ENCODE results near the gene COA4. TPM values are rescaled to one million over a fixed set of nuclear protein-coding genes. Genes with fewer than 3 reads are reported as not detected.

The COA4 gene
- total and polyA plus RNA-seq, 7 experiments from 2014 or later: 29.1 to 75.0 (median 58.2) TPM

GRCh38 chr11:73838443-73839122, 38.1 kb downstream of the COA4 start:
- H3K4me3 ChIP-seq (ENCODE audit: low read length): no peak overlapping the region
- no peak overlapping the region for H3K27ac ChIP-seq (ENCODE audit: low read depth, low read length)
- Mint-ChIP-seq H3K9me3 (no peaks in the 10 kb centered on the region), H3K27ac (peak overlapping the region in 1 of 9 donors; percentile 39), H3K4me3 (no peak overlapping the region), H3K36me3 (peaks cover 0 to 37% (median 15%) of the 10 kb centered on the region in 5 donors), H3K27me3 (no peaks in the 10 kb centered on the region), H3K4me1 (peaks cover 0 to 4% (median 0%) of the 10 kb centered on the region in 7 donors)
- no peaks in the 10 kb centered on the region for H3K9me3 ChIP-seq (ENCODE audit: control insufficient read depth in 2 of 3, low read length in 3 of 3)
- CTCF ChIA-PET: no interaction called here
- no peak for DNase-seq
- H3K4me1 ChIP-seq (ENCODE audit: control insufficient read depth in 2 of 2, insufficient read depth in 2 of 2, low read length in 2 of 2): no peaks in the 10 kb centered on the region
- POLR2A ChIA-PET: no interaction called here
- intact Hi-C loops (cut with micrococcal nuclease): no loop called here
- no peaks in the 10 kb centered on the region for H3K27me3 ChIP-seq (ENCODE audit: control insufficient read depth in 2 of 2, insufficient read depth in 2 of 2, low read length in 2 of 2)
- no peak for ATAC-seq
- H3K36me3 ChIP-seq (ENCODE audit: control insufficient read depth in 2 of 3, insufficient read depth in 3 of 3, low read length in 3 of 3): peaks cover 0 to 14% (median 0%) of the 10 kb centered on the region in 3 experiments

GRCh38 chr11:73833067-73833466, 43.6 kb downstream of the COA4 start:
- CTCF ChIA-PET: no interaction called here

GRCh38 chr11:73830261-73830660, 46.4 kb downstream of the COA4 start:
- CTCF ChIA-PET: no interaction called here
- DNase-seq (no peak), ATAC-seq (no peak)
- H3K36me3 Mint-ChIP-seq: peaks cover 11 to 58% (median 26%) of the 10 kb centered on the region in 5 donors
- Histone ChIP-seq H3K4me3 (ENCODE audit: low read length) (no peak overlapping the region), H3K9me3 (ENCODE audit: control insufficient read depth in 2 of 3, low read length in 3 of 3) (no peaks in the 10 kb centered on the region), H3K36me3 (ENCODE audit: control insufficient read depth in 2 of 3, insufficient read depth in 3 of 3, low read length in 3 of 3) (peaks cover 0 to 50% (median 0%) of the 10 kb centered on the region in 3 experiments), H3K27ac (ENCODE audit: low read depth, low read length) (no peak overlapping the region), H3K4me1 (ENCODE audit: control insufficient read depth in 2 of 2, insufficient read depth in 2 of 2, low read length in 2 of 2) (no peaks in the 10 kb centered on the region), H3K27me3 (ENCODE audit: control insufficient read depth in 2 of 2, insufficient read depth in 2 of 2, low read length in 2 of 2) (no peaks in the 10 kb centered on the region)
- H3K27me3 Mint-ChIP-seq: no peaks in the 10 kb centered on the region
- intact Hi-C loops (cut with micrococcal nuclease): no loop called here
- no peak overlapping the region for H3K4me3 Mint-ChIP-seq
- POLR2A ChIA-PET: no interaction called here
- H3K9me3 Mint-ChIP-seq: no peaks in the 10 kb centered on the region
- peaks cover 0 to 2% (median 0%) of the 10 kb centered on the region in 7 donors for H3K4me1 Mint-ChIP-seq
- H3K27ac Mint-ChIP-seq: no peak overlapping the region

More at GRCh38 chr11:73833067-73833466, 43.6 kb downstream of the COA4 start:
- peaks cover 0 to 28% (median 0%) of the 10 kb centered on the region in 3 experiments for H3K36me3 ChIP-seq (ENCODE audit: control insufficient read depth in 2 of 3, insufficient read depth in 3 of 3, low read length in 3 of 3)
- POLR2A ChIA-PET: interaction anchor here (0.5 kb wide), 1 partner anchor 717 kb away, joined by 3 read pairs; no protein-coding TSS in a partner anchor
- Mint-ChIP-seq H3K36me3 (peaks cover 11 to 50% (median 18%) of the 10 kb centered on the region in 5 donors), H3K9me3 (no peaks in the 10 kb centered on the region), H3K27me3 (no peaks in the 10 kb centered on the region), H3K27ac (no peak overlapping the region), H3K4me3 (no peak overlapping the region), H3K4me1 (peaks cover 0 to 2% (median 0%) of the 10 kb centered on the region in 7 donors)
- DNase-seq: no peak
- intact Hi-C loops (cut with micrococcal nuclease): no loop called here
- no peaks in the 10 kb centered on the region for H3K27me3 ChIP-seq (ENCODE audit: control insufficient read depth in 2 of 2, insufficient read depth in 2 of 2, low read length in 2 of 2)
- no peaks in the 10 kb centered on the region for H3K9me3 ChIP-seq (ENCODE audit: control insufficient read depth in 2 of 3, low read length in 3 of 3)
- H3K27ac ChIP-seq (ENCODE audit: low read depth, low read length): no peak overlapping the region
- ATAC-seq: no peak
- no peaks in the 10 kb centered on the region for H3K4me1 ChIP-seq (ENCODE audit: control insufficient read depth in 2 of 2, insufficient read depth in 2 of 2, low read length in 2 of 2)
- no peak overlapping the region for H3K4me3 ChIP-seq (ENCODE audit: low read length)

Other genes with a start within 250 kb of the COA4 start
- 10 to 100 TPM in 4 of 5 experiments, 1 to 10 TPM in 1; 3.2 to 92.9 (median 67.7) TPM for gene PLEKHB1, start 230.3 kb downstream of the COA4 start, total RNA-seq
- 100 to 1,000 TPM; 157 to 172 TPM for gene PLEKHB1, start 230.3 kb downstream of the COA4 start, polyA plus RNA-seq
- gene RAB6A, start 115.8 kb downstream of the COA4 start, total RNA-seq: 10 to 100 TPM; 54.9 to 94.5 (median 80.0) TPM
- 10 to 100 TPM; 71.6 to 93.6 TPM for gene RAB6A, start 115.8 kb downstream of the COA4 start, polyA plus RNA-seq
- gene MRPL48, start 89.0 kb downstream of the COA4 start, total RNA-seq: 10 to 100 TPM; 20.3 to 50.6 (median 25.5) TPM
- 10 to 100 TPM; 68.6 to 88.7 TPM for gene MRPL48, start 89.0 kb downstream of the COA4 start, polyA plus RNA-seq
- 10 to 100 TPM; 12.4 to 22.7 (median 20.3) TPM for gene PAAF1, start 153 bp upstream of the COA4 start, total RNA-seq
- 10 to 100 TPM; 19.4 to 26.2 TPM for gene PAAF1, start 153 bp upstream of the COA4 start, polyA plus RNA-seq
- gene DNAJB13, start 74.2 kb upstream of the COA4 start, total RNA-seq: under 1 TPM in 4 of 5 experiments, not detected in 1; 0.19 to 0.73 (median 0.44) TPM
- gene DNAJB13, start 74.2 kb upstream of the COA4 start, polyA plus RNA-seq: under 1 TPM; 0.32 to 0.45 TPM
- 100 to 1,000 TPM; 365 to 949 (median 395) TPM for gene UCP2, start 106.0 kb upstream of the COA4 start, total RNA-seq
- 1,000 to 10,000 TPM; 1,221 to 1,411 TPM for gene UCP2, start 106.0 kb upstream of the COA4 start, polyA plus RNA-seq
- 10 to 100 TPM in 1 of 5 experiments, 1 to 10 TPM in 4; 3.8 to 10.5 (median 6.6) TPM for gene UCP3, start 132.2 kb upstream of the COA4 start, total RNA-seq
- under 1 TPM; 0.41 to 0.97 TPM for gene UCP3, start 132.2 kb upstream of the COA4 start, polyA plus RNA-seq